NB4 (cell line): Measurements from ENCODE around the gene FOXJ1.

Experiments used
- DNase-seq: peaks from one replicate; pipeline ENCODE4 v3.0.0; 2010; ENCODE audit warnings: low read depth
- H3K4me3 ChIP-seq: one replicate; pipeline ENCODE4 v1.5.1; 2011; ENCODE audit warnings: mild to moderate bottlenecking, low read depth, low read length, moderate library complexity
- MYC ChIP-seq: IDR thresholded peaks from 2 replicates; pipeline ENCODE4 v1.6.1; 2011; ENCODE audit warnings: low read depth, low read length
- POLR2A ChIP-seq: IDR thresholded peaks from 2 replicates; pipeline ENCODE4 v1.6.1; 2011; ENCODE audit warnings: mild to moderate bottlenecking; ENCODE audit not compliant: insufficient read length; ENCODE audit errors: extremely low read depth
- TF ChIP-seq, protein P1 (sequence below): IDR thresholded peaks from one replicate; pipeline ENCODE4 v1.5.1; 2012; ENCODE audit warnings: low read depth, low read length
- TF ChIP-seq, protein P2 (sequence below): IDR thresholded peaks from 2 replicates; pipeline ENCODE4 v1.6.1; 2011; ENCODE audit warnings: low read depth, low read length

FOXJ1 gene

GRCh38 chr17:76155988-76156661 is 15.1 kb upstream of the FOXJ1 start:
- TF ChIP-seq POLR2A (no peak), MYC (no peak)
- TF ChIP-seq, protein P1, sequence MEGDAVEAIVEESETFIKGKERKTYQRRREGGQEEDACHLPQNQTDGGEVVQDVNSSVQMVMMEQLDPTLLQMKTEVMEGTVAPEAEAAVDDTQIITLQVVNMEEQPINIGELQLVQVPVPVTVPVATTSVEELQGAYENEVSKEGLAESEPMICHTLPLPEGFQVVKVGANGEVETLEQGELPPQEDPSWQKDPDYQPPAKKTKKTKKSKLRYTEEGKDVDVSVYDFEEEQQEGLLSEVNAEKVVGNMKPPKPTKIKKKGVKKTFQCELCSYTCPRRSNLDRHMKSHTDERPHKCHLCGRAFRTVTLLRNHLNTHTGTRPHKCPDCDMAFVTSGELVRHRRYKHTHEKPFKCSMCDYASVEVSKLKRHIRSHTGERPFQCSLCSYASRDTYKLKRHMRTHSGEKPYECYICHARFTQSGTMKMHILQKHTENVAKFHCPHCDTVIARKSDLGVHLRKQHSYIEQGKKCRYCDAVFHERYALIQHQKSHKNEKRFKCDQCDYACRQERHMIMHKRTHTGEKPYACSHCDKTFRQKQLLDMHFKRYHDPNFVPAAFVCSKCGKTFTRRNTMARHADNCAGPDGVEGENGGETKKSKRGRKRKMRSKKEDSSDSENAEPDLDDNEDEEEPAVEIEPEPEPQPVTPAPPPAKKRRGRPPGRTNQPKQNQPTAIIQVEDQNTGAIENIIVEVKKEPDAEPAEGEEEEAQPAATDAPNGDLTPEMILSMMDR = no peak
- TF ChIP-seq, protein P2, sequence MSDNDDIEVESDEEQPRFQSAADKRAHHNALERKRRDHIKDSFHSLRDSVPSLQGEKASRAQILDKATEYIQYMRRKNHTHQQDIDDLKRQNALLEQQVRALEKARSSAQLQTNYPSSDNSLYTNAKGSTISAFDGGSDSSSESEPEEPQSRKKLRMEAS = no peak
- DNase-seq = no peak
- H3K4me3 ChIP-seq = no peak overlapping the region

GRCh38 chr17:76154936-76155845 is 14.1 kb upstream of the FOXJ1 start:
- TF ChIP-seq, protein P1 = no peak
- TF ChIP-seq, protein P2 = no peak
- TF ChIP-seq MYC (no peak), POLR2A (no peak)
- DNase-seq = no peak
- no peak overlapping the region for H3K4me3 ChIP-seq

DNA sequence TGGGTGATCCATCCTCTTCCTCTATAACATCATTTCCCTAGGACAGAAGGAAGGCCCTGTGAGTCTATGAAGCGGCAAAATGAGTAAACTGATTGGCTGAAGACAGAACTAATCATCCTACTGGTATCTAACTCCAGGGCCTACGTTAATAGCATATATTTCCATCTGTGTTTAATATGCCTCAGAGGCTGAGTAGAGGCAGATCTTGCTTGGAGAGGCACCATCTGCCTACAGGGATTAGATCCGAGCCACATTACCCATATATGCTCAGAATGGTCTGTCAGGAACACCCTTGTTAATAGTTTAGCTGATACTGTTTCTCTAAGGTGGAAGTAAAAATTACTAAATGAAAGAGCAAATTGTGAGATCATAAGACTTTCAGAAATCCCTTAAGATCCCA is 13.2 kb upstream of the FOXJ1 start:
- H3K4me3 ChIP-seq = no peak overlapping the region
- no peak for DNase-seq
- no peak for TF ChIP-seq POLR2A
- TF ChIP-seq, protein P2 = no peak
- no peak for TF ChIP-seq MYC
- TF ChIP-seq, protein P1 = no peak

DNA sequence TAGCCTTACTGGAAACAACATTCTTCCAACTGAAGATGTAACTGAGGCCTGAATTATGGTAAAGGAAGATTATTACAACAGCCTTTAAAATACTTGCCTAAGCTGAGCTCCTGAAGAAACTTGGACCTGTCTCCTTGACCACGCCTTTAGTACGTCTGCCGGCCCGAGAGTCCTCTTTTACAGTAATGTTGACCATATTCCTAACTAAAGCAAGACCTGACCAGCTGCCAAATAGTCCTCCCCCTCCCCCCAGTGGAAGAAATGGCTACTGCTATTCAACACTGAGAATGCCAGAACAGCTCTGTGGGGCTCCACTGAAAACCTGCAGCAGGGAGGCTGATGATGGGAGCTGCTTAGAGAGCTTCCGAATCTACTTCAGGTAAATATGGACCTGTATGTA is 12.6 kb upstream of the FOXJ1 start:
- H3K4me3 ChIP-seq = no peak overlapping the region
- DNase-seq = no peak
- TF ChIP-seq, protein P1 = no peak
- TF ChIP-seq, protein P2 = no peak
- no peak for TF ChIP-seq POLR2A
- TF ChIP-seq MYC = no peak

DNA sequence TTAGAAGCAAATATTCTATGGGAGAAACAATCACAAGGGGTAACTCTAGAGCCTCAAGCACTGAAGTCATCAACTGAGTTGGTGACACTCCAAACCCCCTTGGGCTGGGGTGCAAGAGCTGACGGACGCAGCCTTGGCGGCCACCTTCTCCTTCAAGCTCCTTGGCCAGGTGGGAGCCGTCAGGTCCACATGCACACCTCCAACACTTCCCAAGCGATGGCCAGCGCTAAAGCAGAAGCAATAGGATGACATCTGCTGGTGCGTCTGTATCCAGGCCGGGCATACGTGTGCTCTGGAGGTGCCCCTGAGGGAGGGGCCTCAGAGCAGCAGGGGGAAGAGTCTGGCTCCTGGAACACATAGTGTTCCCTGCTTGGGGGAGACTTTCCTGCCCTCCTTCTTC is 12.2 kb upstream of the FOXJ1 start:
- DNase-seq = no peak
- TF ChIP-seq, protein P1 = no peak
- TF ChIP-seq, protein P2 = no peak
- TF ChIP-seq MYC (no peak), POLR2A (no peak)

More for the DNA sequence above, 12.2 kb upstream of the FOXJ1 start:
- no peak overlapping the region for H3K4me3 ChIP-seq
